ENCODE results near the gene EVC.
"Not testable (repeated sequence)": the region's sequence is repeated elsewhere in the genome, so short reads cannot be mapped to it uniquely, and the experiment has no call there.

The EVC gene

DNA sequence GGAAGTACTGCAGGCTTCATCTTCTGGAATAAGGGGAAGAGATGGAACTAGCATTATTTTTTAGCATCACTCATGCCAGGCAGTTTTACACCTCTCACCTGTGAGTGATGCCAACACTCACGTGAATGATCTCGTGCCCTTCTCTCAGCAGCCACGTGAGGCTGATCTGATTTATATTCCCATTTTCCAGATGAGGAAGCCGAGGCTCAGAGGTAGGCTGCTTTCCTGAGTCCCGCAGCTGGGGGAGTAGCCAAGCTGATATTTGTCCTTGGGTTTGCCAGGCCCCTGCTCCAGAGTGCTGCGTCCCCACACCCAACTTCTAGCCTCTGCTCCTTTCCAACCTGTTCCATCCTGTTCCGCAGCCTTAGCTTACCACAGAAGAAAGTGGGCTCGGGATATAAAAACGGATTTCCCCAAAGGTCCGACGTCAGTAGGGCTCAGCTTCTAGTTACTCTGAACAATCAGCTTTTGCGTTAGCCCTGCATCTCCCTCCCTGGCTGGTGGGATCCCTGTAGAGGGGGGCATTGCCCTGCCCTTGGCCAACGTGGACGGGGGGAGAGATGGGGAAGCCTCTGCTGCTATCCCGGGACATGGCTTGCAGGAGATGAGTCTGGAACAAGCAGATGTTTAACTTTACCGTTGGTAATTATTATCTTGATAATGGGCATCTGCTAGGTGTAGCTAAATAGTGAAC is 9.3 kb downstream of the EVC start:
- H3K4me3 ChIP-seq (ENCODE audit: low read length) = no peak overlapping the region
- TF ChIP-seq CTCF (conservative IDR thresholded peaks at IDR 0.05; ENCODE audit: low read depth, low read length) = no peak
- DNase-seq (ENCODE audit: low read depth) = no peak

- H3K4me3 ChIP-seq (ENCODE audit: low read length) = no peak overlapping the region
- DNase-seq (ENCODE audit: low read depth) = no peak
- no peak for TF ChIP-seq CTCF (conservative IDR thresholded peaks at IDR 0.05; ENCODE audit: low read depth, low read length)
Observed at GRCh38 chr4:5720980-5721379, 10.0 kb downstream of the EVC start.

DNA sequence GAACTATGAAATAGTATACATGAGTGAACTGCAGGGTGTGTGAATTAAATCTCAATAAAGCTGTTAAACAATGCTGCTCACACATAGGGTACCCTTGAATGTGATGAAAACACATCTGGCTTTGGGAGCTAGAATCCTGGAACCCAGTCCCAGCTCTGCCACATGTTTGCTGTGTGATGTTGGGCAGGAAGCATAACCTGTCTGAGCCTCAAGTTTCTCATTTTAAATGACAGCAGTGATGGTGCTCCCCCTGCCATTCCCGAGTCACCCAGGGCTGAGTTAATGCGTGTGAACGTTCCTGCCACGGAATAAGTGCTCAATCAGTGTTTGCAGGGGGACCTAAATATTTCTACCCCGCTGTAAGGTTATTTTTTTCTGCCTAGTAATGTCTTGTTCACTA is 10.9 kb downstream of the EVC start:
- no peak for DNase-seq (ENCODE audit: low read depth)
- no peak overlapping the region for H3K4me3 ChIP-seq (ENCODE audit: low read length)
- no peak for TF ChIP-seq CTCF (conservative IDR thresholded peaks at IDR 0.05; ENCODE audit: low read depth, low read length)

GRCh38 chr4:5722328-5722727 is 11.3 kb downstream of the EVC start:
- no peak overlapping the region for H3K4me3 ChIP-seq (ENCODE audit: low read length)
- no peak for DNase-seq (ENCODE audit: low read depth)
- no peak for TF ChIP-seq CTCF (conservative IDR thresholded peaks at IDR 0.05; ENCODE audit: low read depth, low read length)

- no peak overlapping the region for H3K4me3 ChIP-seq (ENCODE audit: low read length)
- no peak for DNase-seq (ENCODE audit: low read depth)
- no peak for TF ChIP-seq CTCF (conservative IDR thresholded peaks at IDR 0.05; ENCODE audit: low read depth, low read length)
Observed at GRCh38 chr4:5724377-5724776, 13.4 kb downstream of the EVC start.

GRCh38 chr4:5728412-5728811 is 17.4 kb downstream of the EVC start:
- not testable (repeated sequence) for H3K4me3 ChIP-seq (ENCODE audit: low read length); DNase-seq (ENCODE audit: low read depth)

DNA sequence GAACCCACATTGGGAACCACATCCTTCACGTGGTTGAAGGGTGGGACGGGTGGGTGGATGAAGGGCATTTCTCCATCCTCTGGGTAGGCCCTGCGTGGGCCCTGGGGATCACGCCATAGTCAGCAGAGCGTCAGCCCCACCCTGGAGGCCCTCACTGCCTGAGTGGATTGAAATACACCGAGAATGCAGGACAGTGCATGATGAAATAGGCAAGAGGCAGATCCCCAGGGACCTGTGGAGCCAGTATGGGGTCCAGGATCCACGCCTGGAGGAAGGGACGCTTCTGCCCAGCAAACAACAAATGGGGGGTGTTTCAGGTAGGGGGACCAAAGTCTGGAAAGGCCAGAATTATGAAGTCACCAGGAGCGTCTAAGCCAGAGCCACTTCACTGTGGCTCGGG is 19.4 kb downstream of the EVC start:
- no peak overlapping the region for H3K4me3 ChIP-seq (ENCODE audit: low read length)
- no peak for DNase-seq (ENCODE audit: low read depth)
- TF ChIP-seq CTCF (conservative IDR thresholded peaks at IDR 0.05; ENCODE audit: low read depth, low read length) = no peak

All from retinal pigment epithelial cell (primary cell).